GM12878 (cell line): ENCODE data around the gene EXOC4. TPM values are rescaled to one million over a fixed set of nuclear protein-coding genes. Genes with fewer than 3 reads are reported as not detected.

Source experiments
- ATAC-seq: fragments of 200-7000 bp; cut with Tn5 transposase; 3 replicates; pipeline ENCODE4 v1.9.1; 2020; ENCODE audit warnings: mild to moderate bottlenecking, moderate library complexity
- BruUV-seq: library from RNA; stranded (reverse); fragments of 400-500 nt; replicated peaks from 2 replicates; lab custom pipeline; 2021; lab: Mats Ljungman, UMichigan
- CTCF ChIA-PET: fragments of 300-600 bp; sonication (Branson Sonifier 250); formaldehyde crosslinking; extraction: SDS; loops from one replicate; lab custom pipeline; 2021; ENCODE audit warnings: inconsistent platforms; lab: Yijun Ruan, JAX
- POLR2A ChIA-PET: fragments of 350-600 bp; formaldehyde crosslinking; extraction: SDS; loops from one replicate; lab custom pipeline; 2021; ENCODE audit warnings: inconsistent platforms; lab: Charles Lee
- RAD21 ChIA-PET: fragments of 300-600 bp; sonication (Branson Sonifier 250); formaldehyde crosslinking; loops from one replicate; lab custom pipeline; 2023; ENCODE audit warnings: antibody characterized with exemption; ENCODE audit not compliant: unreplicated experiment; lab: Charles Lee
- SMC1A ChIA-PET: fragments of 300-600 bp; sonication (Branson Sonifier 250); formaldehyde crosslinking; loops from one replicate; lab custom pipeline; 2023; ENCODE audit not compliant: unreplicated experiment, uncharacterized antibody; lab: Charles Lee
- DNase-seq: peaks from one replicate; pipeline ENCODE4 v3.0.0-alpha.2; 2011; ENCODE audit warnings: low read depth, low spot score
- FAIRE-seq: peaks from 3 replicates; lab custom pipeline; 2011; peaks lifted over from hg19 to GRCh38; lab: Jason Lieb, UNC
- H2AFZ ChIP-seq: 2 replicates; pipeline ENCODE4 v1.6.0; 2011; ENCODE audit warnings: low read depth, low read length, control low read depth; ENCODE audit not compliant: control insufficient read depth
- H3K27ac ChIP-seq: 2 replicates; pipeline ENCODE4 v1.5.1; 2011; ENCODE audit warnings: control low read depth; ENCODE audit not compliant: control insufficient read depth, insufficient read depth
- H3K27me3 ChIP-seq, 2 experiments: replicated peaks in 1 of 2; 2 replicates each; pipeline versions ENCODE4 v1.6.0 to v1.6.1; 2011; ENCODE audit warnings: low read length in 1 of 2; ENCODE audit not compliant: control insufficient read depth in 2 of 2, insufficient read depth in 2 of 2
- H3K36me3 ChIP-seq, 2 experiments: 2 replicates each; pipeline ENCODE4 v1.5.1; 2011; ENCODE audit warnings: low read length in 1 of 2; ENCODE audit not compliant: control insufficient read depth in 2 of 2, insufficient read depth in 2 of 2
- H3K4me1 ChIP-seq: 2 replicates; pipeline ENCODE4 v1.6.1; 2011; ENCODE audit warnings: mild to moderate bottlenecking, low read length, moderate library complexity, mixed read lengths; ENCODE audit not compliant: control insufficient read depth, insufficient read depth
- H3K4me2 ChIP-seq: 2 replicates; pipeline ENCODE4 v1.6.0; 2011; ENCODE audit warnings: control low read depth; ENCODE audit not compliant: control insufficient read depth, insufficient read depth
- H3K4me3 ChIP-seq: fragments of 200-600 bp; sonication (generic); 2 replicates; pipeline ENCODE4 v1.5.1; 2016
- H3K79me2 ChIP-seq: 2 replicates; pipeline ENCODE4 v1.6.0; 2011; ENCODE audit warnings: low read length; ENCODE audit not compliant: control insufficient read depth, insufficient read depth
- H3K9ac ChIP-seq: 2 replicates; pipeline ENCODE4 v1.8.0; 2011; ENCODE audit warnings: low read length, control low read depth, mixed read lengths; ENCODE audit not compliant: control insufficient read depth, insufficient read depth
- H3K9me3 ChIP-seq: replicated peaks from 3 replicates; pipeline ENCODE4 v1.5.1; 2011; ENCODE audit warnings: mild to moderate bottlenecking, low read length; ENCODE audit not compliant: control insufficient read depth, insufficient read depth
- H4K20me1 ChIP-seq: 2 replicates; pipeline ENCODE4 v1.6.0; 2011; ENCODE audit not compliant: control insufficient read depth, insufficient read depth
- CEBPB ChIP-seq, 2 experiments: fragments of 150-350 bp in 1 of 2; IDR thresholded peaks; 2 replicates each; pipeline ENCODE4 v1.6.1; 2012 to 2014; ENCODE audit warnings: low read depth in 2 of 2, low read length in 2 of 2, borderline replicate concordance in 1 of 2, inconsistent platforms in 1 of 2
- CREM ChIP-seq: IDR thresholded peaks from 2 replicates; pipeline ENCODE4 v1.6.1; 2014; ENCODE audit warnings: antibody characterized with exemption, low read depth
- EED ChIP-seq: sonication (generic); IDR thresholded peaks from 2 replicates; pipeline ENCODE4 v1.6.1; 2016; ENCODE audit warnings: antibody characterized with exemption, low read depth
- EGR1 ChIP-seq, 2 experiments: IDR thresholded peaks; 1 replicate in 1 of 2; 2 replicates in 1 of 2; pipeline ENCODE4 v1.6.1; 2011 to 2012; ENCODE audit warnings: low read depth in 2 of 2, low read length in 2 of 2, borderline replicate concordance in 1 of 2, mild to moderate bottlenecking in 1 of 2, moderate library complexity in 1 of 2
- HDAC2 ChIP-seq: fragments of 200-600 bp; sonication (generic); IDR thresholded peaks from 2 replicates; pipeline ENCODE4 v1.6.1; 2017
- NRF1 ChIP-seq: conservative IDR thresholded peaks from 2 replicates; pipeline ENCODE4 v1.6.1; 2011; ENCODE audit warnings: mild to moderate bottlenecking, low read depth, low read length, improper control_type of control experiment
- RELB ChIP-seq: fragments of 450-650 bp; IDR thresholded peaks from 2 replicates; pipeline ENCODE4 v1.6.1; 2017; ENCODE audit warnings: low read depth, mild to moderate bottlenecking, moderate library complexity
- SMARCA5 ChIP-seq: fragments of 450-650 bp; IDR thresholded peaks from 2 replicates; pipeline ENCODE4 v1.6.1; 2017; ENCODE audit warnings: mild to moderate bottlenecking
- SREBF2 ChIP-seq: IDR thresholded peaks from 2 replicates; pipeline ENCODE4 v1.6.1; 2012; ENCODE audit warnings: mild to moderate bottlenecking, low read length
- STAT1 ChIP-seq: fragments of 450-650 bp; conservative IDR thresholded peaks from 2 replicates; pipeline ENCODE4 v1.6.1; 2014; ENCODE audit warnings: antibody characterized with exemption, mild to moderate bottlenecking
- SUPT20H ChIP-seq: IDR thresholded peaks from 2 replicates; pipeline ENCODE4 v1.6.1; 2011; ENCODE audit warnings: low read depth, mild to moderate bottlenecking, low read length, moderate library complexity, borderline replicate concordance; ENCODE audit not compliant: control insufficient read depth
- YBX1 ChIP-seq: fragments of 450-650 bp; IDR thresholded peaks from 2 replicates; pipeline ENCODE4 v1.6.1; 2016; ENCODE audit warnings: antibody characterized with exemption
- ZBTB11 ChIP-seq: fragments of 450-650 bp; formaldehyde crosslinking; IDR thresholded peaks from 2 replicates; pipeline ENCODE4 v1.5.0; 2022; ENCODE audit warnings: mild to moderate bottlenecking, missing genetic modification characterization
- ZNF217 ChIP-seq: fragments of 450-650 bp; IDR thresholded peaks from 2 replicates; pipeline ENCODE4 v1.6.1; 2017; ENCODE audit warnings: antibody characterized with exemption, mild to moderate bottlenecking
- WGBS: methylation state at CpG from one replicate; pipeline ENCODE4 v1.1.6; 2016; ENCODE audit warnings: low lambda C conversion rate; ENCODE audit not compliant: insufficient replicate concordance, insufficient coverage; ENCODE audit errors: missing lambda C conversion rate; 5-methylcytosine and 5-hydroxymethylcytosine counted together
- in situ Hi-C: fragments of 300-500 bp; cut with MboI; formaldehyde crosslinking; loops from 9 replicates; pipeline ENCODE4 v1.14.3; 2018; ENCODE audit warnings: mixed read lengths
- intact Hi-C: fragments of 100-400 bp; cut with micrococcal nuclease; formaldehyde crosslinking; loops from one replicate; pipeline ENCODE4 v1.14.2; 2022; ENCODE audit not compliant: unreplicated experiment
- polyA plus RNA-seq, 11 experiments: library from polyadenylated mRNA; depleted of rRNA in 4 of 11; unstranded in 6 of 11; stranded (reverse) in 5 of 11; fragments of >200 nt; fragmentation: Nextera tagmentation in 4 of 11; fragmentation: Illumina TruSeq in 1 of 11; extraction: Ambion mirVana in 4 of 11; extraction: Trizol in 1 of 11; gene quantifications; 1 replicate in 1 of 11; 2 replicates in 10 of 11; pipeline versions ENCODE4 v1.2.1 to v1.2.3, GENCODE V29; 2011 to 2016; ENCODE audit warnings: inconsistent platforms in 2 of 11, missing spikeins in 2 of 11, low read depth in 1 of 11
- total RNA-seq, 4 experiments: library from RNA; depleted of rRNA in 3 of 4; stranded (reverse); fragments of >200 nt in 3 of 4; fragmentation: Illumina TruSeq in 1 of 4; extraction: Trizol in 1 of 4; gene quantifications; 2 replicates each; pipeline versions ENCODE4 v1.2.1 to v1.2.3, GENCODE V29; 2013 to 2021
- TF ChIP-seq, protein P1 (sequence below): fragments of 150-350 bp; IDR thresholded peaks from 2 replicates; pipeline ENCODE4 v1.6.1; 2014; ENCODE audit warnings: mild to moderate bottlenecking, low read depth, low read length

Gene EXOC4
- total and polyA plus RNA-seq, 10 of the 15 experiments (the other 5 are each of a cell fraction or from before 2014, with no cell fraction given), result 13.2 to 44.5 (median 29.6) TPM

GRCh38 chr7:133860628-133861335 is 607.9 kb downstream of the EXOC4 start:
- no peak for FAIRE-seq
- Histone ChIP-seq H3K79me2 (no peaks in the 10 kb centered on the region), H3K4me1 (no peaks in the 10 kb centered on the region), H2AFZ (no peak overlapping the region), H3K36me3 (no peaks in the 10 kb centered on the region), H3K4me2 (no peak overlapping the region), H3K4me3 (no peak overlapping the region), H3K9me3 (no peaks in the 10 kb centered on the region), H4K20me1 (no peaks in the 10 kb centered on the region), H3K9ac (no peak overlapping the region), H3K27ac (no peak overlapping the region), H3K27me3 (no peaks in the 10 kb centered on the region)
- WGBS, result 100% methylated on average over 1 of the region's 1 CpG
- ChIA-PET RAD21 (no interaction called here), SMC1A (interaction anchor here (1.0 to 1.3 kb wide), 3 partner anchors 10 to 53 kb away, joined by 3 read pairs; no protein-coding TSS in a partner anchor), CTCF (no interaction called here), POLR2A (no interaction called here)
- in situ Hi-C loops, result no loop called here
- ATAC-seq, result no peak
- no peak for DNase-seq
- intact Hi-C loops, result no loop called here
- BruUV-seq, result no TSS peak
- TF ChIP-seq EGR1 (IDR thresholded peaks at IDR 0.05; ENCODE audit: borderline replicate concordance in 1 of 2, low read depth in 2 of 2, low read length in 2 of 2) (no peak), HDAC2 (no peak), SREBF2 (no peak), NRF1 (no peak), ZBTB11 (CRISPR knock-in tag) (no peak), STAT1 (no peak), SMARCA5 (no peak), RELB (no peak), EED (no peak), YBX1 (no peak), ZNF217 (no peak), SUPT20H (no peak), CREM (no peak), CEBPB (IDR thresholded peaks at IDR 0.05; ENCODE audit: borderline replicate concordance in 1 of 2, low read depth in 2 of 2, low read length in 2 of 2) (no peak)
- TF ChIP-seq, protein P1, sequence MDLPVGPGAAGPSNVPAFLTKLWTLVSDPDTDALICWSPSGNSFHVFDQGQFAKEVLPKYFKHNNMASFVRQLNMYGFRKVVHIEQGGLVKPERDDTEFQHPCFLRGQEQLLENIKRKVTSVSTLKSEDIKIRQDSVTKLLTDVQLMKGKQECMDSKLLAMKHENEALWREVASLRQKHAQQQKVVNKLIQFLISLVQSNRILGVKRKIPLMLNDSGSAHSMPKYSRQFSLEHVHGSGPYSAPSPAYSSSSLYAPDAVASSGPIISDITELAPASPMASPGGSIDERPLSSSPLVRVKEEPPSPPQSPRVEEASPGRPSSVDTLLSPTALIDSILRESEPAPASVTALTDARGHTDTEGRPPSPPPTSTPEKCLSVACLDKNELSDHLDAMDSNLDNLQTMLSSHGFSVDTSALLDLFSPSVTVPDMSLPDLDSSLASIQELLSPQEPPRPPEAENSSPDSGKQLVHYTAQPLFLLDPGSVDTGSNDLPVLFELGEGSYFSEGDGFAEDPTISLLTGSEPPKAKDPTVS, result no peak
